ENCODE measurements around the gene TNRC18.
"Not testable (repeated sequence)": the region's sequence is repeated elsewhere in the genome, so short reads cannot be mapped to it uniquely, and the experiment has no call there.

- TF ChIP-seq, protein P1, sequence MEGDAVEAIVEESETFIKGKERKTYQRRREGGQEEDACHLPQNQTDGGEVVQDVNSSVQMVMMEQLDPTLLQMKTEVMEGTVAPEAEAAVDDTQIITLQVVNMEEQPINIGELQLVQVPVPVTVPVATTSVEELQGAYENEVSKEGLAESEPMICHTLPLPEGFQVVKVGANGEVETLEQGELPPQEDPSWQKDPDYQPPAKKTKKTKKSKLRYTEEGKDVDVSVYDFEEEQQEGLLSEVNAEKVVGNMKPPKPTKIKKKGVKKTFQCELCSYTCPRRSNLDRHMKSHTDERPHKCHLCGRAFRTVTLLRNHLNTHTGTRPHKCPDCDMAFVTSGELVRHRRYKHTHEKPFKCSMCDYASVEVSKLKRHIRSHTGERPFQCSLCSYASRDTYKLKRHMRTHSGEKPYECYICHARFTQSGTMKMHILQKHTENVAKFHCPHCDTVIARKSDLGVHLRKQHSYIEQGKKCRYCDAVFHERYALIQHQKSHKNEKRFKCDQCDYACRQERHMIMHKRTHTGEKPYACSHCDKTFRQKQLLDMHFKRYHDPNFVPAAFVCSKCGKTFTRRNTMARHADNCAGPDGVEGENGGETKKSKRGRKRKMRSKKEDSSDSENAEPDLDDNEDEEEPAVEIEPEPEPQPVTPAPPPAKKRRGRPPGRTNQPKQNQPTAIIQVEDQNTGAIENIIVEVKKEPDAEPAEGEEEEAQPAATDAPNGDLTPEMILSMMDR (conservative IDR thresholded peaks at IDR 0.05; ENCODE audit: low read length): not testable (repeated sequence)
- not testable (repeated sequence) for TF ChIP-seq EZH2phosphoT487 (IDR thresholded peaks at IDR 0.05; ENCODE audit: borderline replicate concordance)
These were observed 118.6 kb downstream of the TNRC18 start for GRCh38 chr7:5305050-5305449.
